GM12891 (cell line): ENCODE measurements around the gene ZSWIM1.

Experiments used
- DNase-seq: peaks from one replicate; pipeline ENCODE4 v3.0.0; 2011; ENCODE audit warnings: low spot score; ENCODE audit not compliant: insufficient read length
- FAIRE-seq: peaks from 2 replicates; lab custom pipeline; 2011; peaks lifted over from hg19 to GRCh38; lab: Jason Lieb, UNC
- PAX5 ChIP-seq: IDR thresholded peaks from 2 replicates; pipeline ENCODE4 v1.6.1; 2011; ENCODE audit warnings: low read length, moderate library complexity, mild to moderate bottlenecking; ENCODE audit not compliant: insufficient read depth, severe bottlenecking
- POLR2A ChIP-seq: IDR thresholded peaks from 2 replicates; pipeline ENCODE4 v1.6.1; 2011; ENCODE audit warnings: low read depth, low read length, control low read depth
- POLR2AphosphoS5 ChIP-seq: IDR thresholded peaks from 2 replicates; pipeline ENCODE4 v1.6.1; 2011; ENCODE audit warnings: low read depth, low read length, control low read depth
- POU2F2 ChIP-seq: IDR thresholded peaks from 2 replicates; pipeline ENCODE4 v1.6.1; 2011; ENCODE audit warnings: low read depth, mild to moderate bottlenecking, control low read depth, low read length, moderate library complexity
- SPI1 ChIP-seq: IDR thresholded peaks from 2 replicates; pipeline ENCODE4 v1.6.1; 2011; ENCODE audit warnings: low read depth, low read length, control low read depth
- TAF1 ChIP-seq: IDR thresholded peaks from 2 replicates; pipeline ENCODE4 v1.6.1; 2011; ENCODE audit warnings: low read depth, low read length, control low read depth

Gene ZSWIM1

DNA sequence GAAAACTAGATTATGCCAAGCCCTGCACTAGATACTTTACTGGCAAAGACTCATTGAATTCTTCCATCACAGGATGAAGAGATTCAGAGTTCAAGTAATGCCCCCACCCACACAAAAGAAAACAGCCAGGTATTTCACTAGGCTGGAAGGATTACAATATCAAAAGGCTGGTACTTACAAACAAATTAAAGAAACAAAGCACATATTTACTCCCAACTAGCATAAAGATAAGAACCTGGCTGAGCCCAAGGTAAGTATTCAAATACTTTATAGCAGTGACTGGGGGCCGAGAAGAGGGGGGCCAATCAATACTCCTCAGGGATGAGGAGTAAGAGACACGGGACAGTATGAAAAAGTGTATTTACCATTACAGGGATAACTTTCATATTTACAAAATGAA, 27.5 kb upstream of the ZSWIM1 start:
- DNase-seq (no peak), FAIRE-seq (no peak)
- TF ChIP-seq POLR2AphosphoS5 (no peak), POU2F2 (no peak), TAF1 (no peak), POLR2A (no peak), SPI1 (no peak), PAX5 (no peak)

DNA sequence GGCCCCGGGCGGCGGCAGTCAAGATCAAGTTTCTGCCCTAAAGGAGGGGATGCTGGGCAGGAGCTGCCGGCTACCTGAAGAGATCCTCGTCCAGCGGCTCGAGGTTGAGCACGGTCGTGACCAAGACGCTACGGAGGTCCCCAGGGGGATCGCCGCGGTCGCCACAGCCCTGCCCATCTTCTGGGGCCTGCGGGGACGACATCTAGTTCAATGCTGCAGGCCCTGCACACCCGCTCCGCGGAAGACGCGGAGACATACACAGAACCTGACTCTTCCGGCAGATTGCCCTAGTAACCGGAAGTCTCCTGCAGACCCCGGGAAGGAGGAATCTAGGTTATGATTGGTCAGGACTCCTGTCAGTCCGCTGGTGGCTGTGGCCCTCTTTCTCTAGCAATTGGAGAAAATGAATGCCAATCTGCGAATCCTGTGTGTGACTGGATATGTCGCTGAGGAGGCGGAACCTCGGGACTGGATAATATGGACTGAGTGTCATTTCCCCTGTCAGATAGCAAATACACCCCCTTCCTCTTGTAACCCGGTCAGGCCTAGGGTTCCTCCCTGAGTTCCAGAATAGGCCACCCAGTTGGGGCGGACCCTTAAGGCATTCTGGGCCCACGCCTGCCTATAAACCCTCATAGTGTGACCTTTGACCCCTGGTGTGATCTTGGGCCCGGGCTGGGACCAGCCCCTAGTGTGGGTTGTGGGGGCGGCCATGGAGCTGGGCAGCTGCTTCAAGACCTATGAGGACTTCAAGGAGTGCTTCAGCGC, 23.7 kb upstream of the ZSWIM1 start, which contains the start of the genes ACOT8 and ZSWIM3:
Gene ACOT8 (minus strand): TSS at position 279 of the 768 bp plus-strand sequence. CDS start 77 bp downstream, at position 202.
Gene ZSWIM3 (plus strand): TSS at position 501 of the 768 bp plus-strand sequence. CDS start 212 bp downstream, at position 713.
- FAIRE-seq (peak; percentile 90), DNase-seq (peak; percentile 97)
- TF ChIP-seq POLR2A (peak; percentile 91), PAX5 (no peak), TAF1 (peak; percentile 97), POLR2AphosphoS5 (peak; percentile 95), POU2F2 (peak; percentile 50; the same call in 1 of the 2 replicates), SPI1 (peak; percentile 51)

DNA sequence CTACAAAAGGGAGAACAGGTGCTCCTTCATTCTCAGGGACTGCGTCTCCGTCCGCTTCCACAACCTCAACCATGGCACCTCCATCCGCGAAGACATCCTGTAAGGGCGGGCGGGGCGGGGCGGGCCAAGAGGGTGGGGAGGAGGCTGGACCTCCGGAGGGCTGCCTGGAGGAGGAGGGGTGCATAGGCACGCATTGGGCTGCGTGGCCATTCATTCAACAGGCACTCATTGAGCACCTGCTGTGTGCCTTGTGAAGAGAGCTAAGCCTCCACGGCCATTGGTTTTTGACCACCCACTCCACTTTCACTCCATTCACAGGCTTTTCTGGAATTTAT, 23.2 kb upstream of the ZSWIM1 start:
- TF ChIP-seq PAX5 (no peak), POLR2A (no peak), POU2F2 (no peak), TAF1 (no peak), SPI1 (no peak), POLR2AphosphoS5 (no peak)
- no peak for FAIRE-seq
- DNase-seq: peak; percentile 39

DNA sequence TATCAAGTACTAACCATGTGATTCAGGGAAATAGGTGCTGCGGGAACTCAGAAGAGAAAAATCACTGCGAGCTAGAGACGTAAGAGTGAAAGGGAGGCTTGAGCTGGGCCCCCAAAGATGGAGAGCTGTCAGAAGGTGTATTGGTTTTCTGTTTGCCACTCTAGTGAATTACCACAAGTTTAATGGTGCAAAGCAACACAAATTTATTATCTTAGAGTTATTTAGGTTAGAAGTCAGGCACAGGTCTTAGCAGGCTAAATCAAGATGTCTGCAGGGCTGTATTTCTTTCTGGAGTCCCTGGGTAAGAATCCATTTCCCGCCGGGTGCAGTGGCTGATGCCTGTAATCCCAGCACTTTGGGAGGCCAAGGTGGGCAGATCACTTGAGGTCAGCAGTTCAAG, 21.1 kb upstream of the ZSWIM1 start:
- FAIRE-seq: no peak
- no peak for DNase-seq
- no peak for TF ChIP-seq POLR2A
- TF ChIP-seq TAF1: no peak
- TF ChIP-seq SPI1: no peak
- TF ChIP-seq PAX5: no peak
- TF ChIP-seq POLR2AphosphoS5: no peak
- TF ChIP-seq POU2F2: no peak

DNA sequence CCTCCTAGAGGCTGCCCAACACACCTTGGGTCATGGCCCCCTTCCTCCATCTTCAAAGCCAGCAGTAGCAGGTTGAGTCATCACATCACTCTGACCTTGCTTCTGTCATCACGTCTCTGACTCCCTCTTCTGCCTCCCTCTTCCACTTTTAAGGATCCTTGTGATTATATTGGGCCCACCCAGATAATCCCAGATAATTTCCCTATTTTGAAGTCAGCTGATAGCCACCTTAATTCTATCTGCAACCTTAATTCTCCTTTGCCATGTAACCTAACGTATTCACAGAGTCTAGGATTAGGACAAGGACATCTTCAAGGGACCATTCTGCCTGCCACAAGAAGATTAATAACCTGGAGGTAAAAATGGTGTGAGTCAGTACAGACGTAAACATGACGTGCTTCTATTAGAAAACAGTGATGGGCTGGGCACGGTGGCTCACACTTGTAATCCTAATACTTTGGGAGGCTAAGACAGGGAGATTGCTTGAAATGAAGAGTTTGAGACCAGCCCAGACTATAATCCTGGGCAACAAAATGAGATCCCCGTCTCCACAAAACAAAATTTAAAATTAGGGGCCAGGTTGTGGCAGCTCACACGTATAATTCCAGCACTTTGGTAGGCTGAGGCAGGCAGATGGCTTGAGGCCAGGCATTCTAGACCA, 20.3 kb upstream of the ZSWIM1 start:
- DNase-seq (no peak), FAIRE-seq (no peak)

DNA sequence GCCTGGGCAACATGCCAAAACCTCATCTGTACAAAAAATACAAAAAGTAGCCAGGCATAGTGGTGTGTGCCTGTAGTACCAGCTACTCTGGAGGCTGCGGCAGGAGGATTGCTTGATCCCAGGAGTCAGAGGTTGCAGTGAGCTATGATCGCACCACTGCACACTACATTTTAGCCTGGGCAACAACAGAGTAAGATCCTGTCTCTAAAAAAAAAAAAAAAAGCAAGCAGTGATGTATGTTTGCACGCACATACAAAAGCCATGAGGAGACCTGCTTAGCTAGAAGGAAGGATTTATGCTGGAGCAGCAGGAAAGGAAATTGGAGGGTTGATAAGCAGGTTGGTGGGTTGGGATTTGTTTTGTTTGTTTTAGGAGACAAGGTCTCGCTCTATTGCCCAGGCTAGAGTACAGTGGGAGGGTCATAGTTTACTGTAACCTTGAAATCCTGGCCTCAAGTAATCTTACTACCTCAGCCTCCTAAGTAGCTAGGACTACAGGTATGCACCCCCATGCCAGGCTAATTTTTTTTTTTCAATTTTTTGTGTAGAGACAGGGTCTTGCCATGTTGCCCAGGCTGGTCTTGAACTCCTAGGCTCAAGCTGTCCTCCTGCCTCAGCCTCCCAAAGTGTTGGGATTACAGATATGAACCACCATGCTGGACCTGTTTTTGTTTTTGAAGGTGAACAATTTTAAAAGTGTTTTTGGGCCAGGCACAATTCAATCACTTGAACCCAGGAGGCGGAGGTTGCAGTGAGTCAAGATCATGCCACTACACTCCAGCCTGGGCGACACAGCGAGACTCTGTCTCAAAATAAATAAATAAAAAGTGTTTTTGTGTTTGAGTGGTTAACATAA, 19.6 kb upstream of the ZSWIM1 start:
- no peak for DNase-seq
- no peak for FAIRE-seq
- TF ChIP-seq SPI1 (no peak), POLR2AphosphoS5 (no peak), TAF1 (no peak), POU2F2 (no peak), POLR2A (no peak), PAX5 (no peak)

More for the DNA sequence above, 20.3 kb upstream of the ZSWIM1 start:
- no peak for TF ChIP-seq POLR2A
- TF ChIP-seq POLR2AphosphoS5: no peak
- TF ChIP-seq POU2F2: no peak
- no peak for TF ChIP-seq PAX5
- no peak for TF ChIP-seq SPI1
- TF ChIP-seq TAF1: no peak

DNA sequence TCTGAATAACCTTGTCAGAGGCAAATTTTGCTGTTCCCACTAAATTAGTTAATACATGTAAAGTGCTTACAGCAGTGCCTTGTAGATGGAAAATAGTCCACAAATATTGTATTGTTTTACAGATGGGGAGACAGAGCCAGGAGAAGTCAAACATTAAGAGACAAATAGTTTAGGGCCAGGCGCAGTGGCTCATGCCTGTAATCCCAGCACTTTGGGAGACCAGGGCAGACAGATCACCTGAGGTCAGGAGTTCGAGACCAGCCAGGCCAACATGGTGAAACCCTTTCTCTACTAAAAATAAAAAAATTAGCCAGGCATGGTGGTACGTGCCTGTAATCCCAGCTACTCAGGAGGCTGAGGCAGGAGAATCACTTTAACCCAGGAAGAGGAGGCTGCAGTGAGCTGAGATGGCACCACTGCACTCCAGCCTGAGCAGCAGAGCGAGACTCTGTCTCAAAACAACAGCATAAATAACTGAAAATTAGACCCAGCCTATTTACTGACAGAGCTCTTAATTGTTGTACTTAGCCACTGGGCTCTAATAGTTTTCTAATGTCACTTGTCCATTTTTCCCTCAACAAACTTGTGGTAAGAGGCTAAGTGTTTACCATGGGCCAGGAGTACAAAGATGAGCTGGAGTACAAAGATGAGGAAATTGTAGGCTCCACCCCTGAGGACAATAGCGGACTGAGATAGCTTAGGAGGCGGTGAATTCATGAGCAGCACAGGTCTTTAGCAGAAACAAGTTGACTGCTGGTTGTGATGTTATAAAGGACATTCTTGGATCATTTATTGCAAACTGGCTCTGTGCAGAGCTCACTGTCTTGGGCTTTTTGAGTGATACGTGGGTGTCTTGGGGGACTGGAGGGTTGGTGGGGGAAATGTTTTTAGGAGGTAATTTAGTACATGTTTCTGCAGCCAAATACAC, 17.2 kb upstream of the ZSWIM1 start:
- FAIRE-seq (no peak), DNase-seq (no peak)
- TF ChIP-seq POLR2A (no peak), POLR2AphosphoS5 (no peak), POU2F2 (no peak), PAX5 (no peak), TAF1 (no peak), SPI1 (no peak)

DNA sequence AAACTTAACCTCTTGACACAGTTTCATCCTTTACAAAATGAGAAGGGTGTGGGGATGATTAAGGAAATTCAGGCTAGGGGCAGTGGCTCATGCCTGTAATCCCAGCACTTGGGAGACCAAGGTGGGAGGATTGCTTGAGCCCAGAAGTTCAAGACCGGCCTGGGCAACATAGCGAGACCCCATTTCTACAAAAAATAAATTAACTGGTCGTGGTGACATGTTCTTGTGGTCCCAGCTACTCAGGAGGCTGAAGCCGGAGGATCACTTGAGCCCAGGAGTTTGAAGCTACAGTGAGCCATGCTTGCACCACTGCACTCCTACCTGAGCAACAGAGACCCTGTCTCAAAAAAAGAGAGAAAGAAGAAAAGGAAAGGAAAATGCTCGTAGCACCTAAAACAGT, 14.6 kb upstream of the ZSWIM1 start:
- FAIRE-seq (no peak), DNase-seq (no peak)
- TF ChIP-seq POLR2A (no peak), SPI1 (no peak), TAF1 (no peak), PAX5 (no peak), POU2F2 (no peak), POLR2AphosphoS5 (no peak)

DNA sequence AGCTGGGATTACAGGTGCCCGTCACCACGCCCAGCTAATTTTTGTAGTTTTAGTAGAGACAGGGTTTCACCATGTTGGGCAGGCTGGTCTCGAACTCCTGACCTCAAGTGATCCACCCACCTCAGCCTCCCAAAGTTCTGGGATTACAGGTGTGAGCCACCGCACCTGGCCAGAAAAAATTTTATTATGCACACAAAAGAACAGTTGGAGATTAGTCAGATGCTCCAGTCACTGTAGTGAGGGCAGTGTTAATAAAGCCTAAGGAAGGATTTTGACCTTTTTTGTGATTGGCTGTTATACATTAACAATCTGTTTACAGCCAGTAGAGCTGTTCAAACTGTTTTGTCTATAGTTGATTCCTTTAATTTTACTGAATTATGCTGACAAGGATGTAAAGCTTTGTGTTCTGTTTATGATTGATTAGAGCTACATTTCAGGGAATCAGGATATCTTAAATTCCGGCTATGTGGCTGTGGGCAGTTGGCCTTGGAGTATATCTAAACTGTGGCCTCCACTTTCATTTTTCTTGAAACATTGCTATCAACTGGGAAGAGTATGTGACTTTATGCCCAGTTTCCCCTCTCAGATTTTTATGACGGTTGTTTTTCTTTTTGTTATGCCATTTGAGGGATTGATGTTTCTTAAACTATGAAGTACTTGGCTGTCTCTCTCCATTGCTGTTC, 13.8 kb upstream of the ZSWIM1 start:
- DNase-seq (no peak), FAIRE-seq (no peak)
- no peak for TF ChIP-seq TAF1
- no peak for TF ChIP-seq POLR2AphosphoS5
- TF ChIP-seq SPI1: no peak
- TF ChIP-seq POU2F2: no peak
- TF ChIP-seq POLR2A: no peak
- TF ChIP-seq PAX5: no peak

DNA sequence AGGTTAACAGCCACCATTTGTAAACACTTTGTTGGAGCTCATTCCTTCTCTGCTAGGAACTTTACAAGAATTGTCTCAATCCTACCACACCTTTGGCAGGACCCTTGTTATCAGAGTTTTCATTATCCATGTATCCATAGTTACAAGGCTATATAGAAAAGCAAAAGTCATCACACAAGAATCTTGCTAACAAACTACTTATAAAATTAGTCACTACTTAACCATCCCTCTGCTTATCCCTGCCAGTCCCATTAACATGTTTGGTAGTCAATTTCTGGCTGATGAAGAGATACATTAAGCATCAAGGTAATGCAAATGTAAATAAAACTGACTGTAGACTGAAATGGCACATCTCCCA, 13.2 kb upstream of the ZSWIM1 start:
- FAIRE-seq: no peak
- TF ChIP-seq PAX5 (no peak), POLR2AphosphoS5 (no peak), POU2F2 (no peak), TAF1 (no peak), SPI1 (no peak), POLR2A (no peak)
- no peak for DNase-seq
